Stimulated activated CD4-positive, alpha-beta T cell treated with anti-CD3 and anti-CD28 coated beads, TNF-alpha, amount 100 ng/mL, for 4 hours (primary cell): ENCODE measurements around the gene WWOX.

Source experiments
- DNase-seq, 3 experiments: peaks; one replicate each; pipeline ENCODE4 v3.0.0-alpha.2; 2020; ENCODE audit warnings: low read depth in 3 of 3

Gene WWOX

DNA sequence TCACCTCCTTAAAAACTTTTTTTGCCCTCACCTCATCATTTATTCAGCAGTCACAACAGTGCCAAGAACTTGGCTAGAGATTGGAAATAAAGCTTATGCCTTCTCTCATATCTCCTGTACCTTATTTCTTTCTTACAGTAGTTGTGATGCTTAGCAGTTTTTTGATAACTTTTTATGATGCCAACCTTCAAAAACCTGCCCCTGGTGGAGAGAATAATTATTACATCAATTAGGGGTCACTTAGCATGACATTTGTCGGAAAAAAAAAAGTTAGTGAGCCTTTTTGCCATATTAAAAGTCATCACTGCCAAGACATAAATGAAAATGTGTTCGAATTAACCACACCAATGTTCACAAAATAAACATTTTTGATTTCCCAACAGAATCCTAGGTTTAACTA lies 296.6 kb downstream of the WWOX start:
- DNase-seq, result no peak

DNA sequence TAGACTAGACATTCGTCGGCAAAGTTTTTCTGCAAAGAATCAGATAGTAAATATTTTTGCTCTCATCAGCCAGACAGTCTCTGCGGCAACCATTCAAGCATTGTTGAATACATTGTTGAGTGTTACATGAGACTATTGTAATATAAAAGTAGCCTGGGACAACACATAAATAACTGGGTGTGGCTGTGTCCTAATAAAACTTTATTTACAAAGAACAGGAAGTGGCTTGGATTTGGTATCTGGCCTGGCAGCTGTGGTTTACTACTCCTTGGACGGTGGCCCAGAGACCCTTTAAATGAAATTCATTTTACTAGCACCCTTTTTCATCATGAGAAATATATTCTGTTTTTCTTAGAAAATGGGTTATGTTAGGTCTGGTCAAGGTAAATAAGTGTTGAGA lies 297.2 kb downstream of the WWOX start:
- DNase-seq, result no peak

DNA sequence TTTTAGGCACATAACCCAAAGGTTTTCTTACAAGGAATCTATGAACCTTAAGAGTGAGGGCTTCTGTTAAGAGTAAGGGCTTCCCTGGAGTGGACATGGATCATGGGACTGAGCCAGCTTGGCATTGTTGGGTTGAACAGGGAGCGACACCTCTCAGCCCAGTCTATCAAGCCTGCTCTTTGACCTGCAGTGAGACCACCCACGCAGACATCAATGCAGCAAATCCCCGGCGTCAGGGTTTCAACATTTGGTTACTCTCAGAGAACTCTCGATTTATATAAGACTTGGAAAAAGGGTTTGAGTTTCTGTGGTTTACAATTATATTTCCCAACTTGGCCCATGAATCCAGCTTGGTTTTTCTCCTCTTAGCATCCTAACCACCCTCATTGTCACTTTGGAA lies 299.9 kb downstream of the WWOX start:
- no peak for DNase-seq

DNA sequence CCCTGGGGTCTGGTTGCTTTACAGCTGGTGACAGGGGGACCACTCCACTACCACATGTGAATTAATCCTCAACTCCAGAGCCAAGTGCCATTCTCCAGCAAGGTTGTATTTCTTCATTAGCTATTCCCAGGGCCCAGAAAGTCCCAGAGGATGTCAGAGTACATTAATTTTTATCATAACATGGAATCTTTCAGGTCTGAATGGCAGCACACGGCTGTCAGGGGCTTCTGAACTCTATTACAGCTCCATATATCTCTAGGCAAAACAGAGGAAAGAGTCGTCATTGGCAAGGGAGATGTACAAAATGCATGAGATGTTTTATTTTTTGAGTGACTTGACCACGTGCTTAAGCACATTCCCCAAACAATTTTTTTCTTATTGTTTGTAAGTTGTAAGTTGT lies 303.4 kb downstream of the WWOX start:
- no peak for DNase-seq

DNA sequence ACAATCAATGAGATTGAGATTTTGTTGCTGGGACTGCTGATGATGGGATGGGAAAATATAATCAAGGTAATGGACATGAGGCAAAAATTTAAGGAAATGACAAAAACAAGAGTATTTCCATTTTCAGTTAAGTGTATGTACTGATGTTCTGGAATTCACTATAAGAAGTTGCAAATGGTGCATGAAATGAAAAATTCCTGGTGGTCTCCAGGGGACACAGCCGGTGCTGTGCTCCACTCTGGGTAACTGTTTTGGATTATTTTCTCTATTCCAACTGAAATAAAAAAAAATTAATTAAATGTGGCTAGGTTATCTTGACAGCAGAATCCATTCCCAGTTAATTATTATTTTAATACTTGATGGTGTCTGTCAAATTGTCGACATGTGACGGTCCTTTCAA lies 305.6 kb downstream of the WWOX start:
- no peak for DNase-seq

DNA sequence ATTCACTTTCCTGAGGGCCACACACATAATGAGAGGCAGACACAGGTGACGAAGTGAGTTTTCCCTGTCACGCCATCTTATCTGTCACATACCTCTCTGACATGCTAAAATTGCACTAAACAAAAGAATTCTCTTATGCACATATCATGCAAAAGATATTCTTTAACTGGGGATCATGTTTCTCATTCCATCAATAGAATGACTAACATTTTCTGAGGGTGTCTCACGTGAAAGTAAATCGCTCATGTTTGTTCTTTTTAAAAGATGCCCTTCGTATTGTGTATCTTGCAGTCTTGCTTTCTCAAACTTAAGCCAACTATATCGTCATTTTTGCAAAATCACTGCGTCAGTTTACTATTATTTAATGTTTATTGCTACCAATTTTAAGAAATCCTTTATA lies 306.4 kb downstream of the WWOX start:
- DNase-seq, result no peak

DNA sequence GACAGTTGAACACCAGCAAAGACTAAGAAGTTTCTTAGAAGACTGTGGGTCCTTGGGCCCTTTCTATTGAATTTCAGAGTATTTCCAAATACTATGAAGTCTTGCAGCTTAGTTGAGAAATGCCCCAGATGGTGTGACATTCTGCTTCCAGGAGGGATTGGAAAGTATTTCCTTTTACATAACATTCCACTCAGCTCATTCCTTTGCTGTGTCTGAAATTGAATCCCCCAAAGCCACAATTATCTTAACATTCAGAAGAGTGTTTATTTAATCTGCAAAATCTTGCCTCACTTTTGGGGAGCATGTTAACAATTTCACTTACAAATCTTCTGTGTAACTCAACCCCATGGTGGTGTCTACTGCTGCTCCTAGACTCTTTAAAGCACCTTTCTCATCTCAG lies 307.7 kb downstream of the WWOX start:
- DNase-seq, result no peak

DNA sequence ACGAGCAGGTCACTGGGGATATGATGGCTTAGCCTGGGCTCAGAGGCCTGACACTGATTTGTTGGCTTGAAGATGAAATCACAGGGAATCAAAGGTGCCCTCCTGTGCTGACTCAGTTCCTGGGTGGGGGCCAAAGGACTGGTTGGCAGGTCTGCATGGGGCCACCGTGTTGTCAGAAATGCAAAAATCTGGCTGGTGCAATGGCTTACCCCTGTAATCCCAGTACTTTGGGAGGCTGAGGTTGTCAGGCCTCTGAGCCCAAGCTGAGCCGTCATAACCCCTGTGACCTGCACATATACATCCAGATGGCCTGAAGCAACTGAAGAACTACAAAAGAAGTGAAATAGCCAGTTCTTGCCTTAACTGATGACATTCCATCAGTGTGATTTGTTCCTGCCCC lies 314.2 kb downstream of the WWOX start:
- no peak for DNase-seq

DNA sequence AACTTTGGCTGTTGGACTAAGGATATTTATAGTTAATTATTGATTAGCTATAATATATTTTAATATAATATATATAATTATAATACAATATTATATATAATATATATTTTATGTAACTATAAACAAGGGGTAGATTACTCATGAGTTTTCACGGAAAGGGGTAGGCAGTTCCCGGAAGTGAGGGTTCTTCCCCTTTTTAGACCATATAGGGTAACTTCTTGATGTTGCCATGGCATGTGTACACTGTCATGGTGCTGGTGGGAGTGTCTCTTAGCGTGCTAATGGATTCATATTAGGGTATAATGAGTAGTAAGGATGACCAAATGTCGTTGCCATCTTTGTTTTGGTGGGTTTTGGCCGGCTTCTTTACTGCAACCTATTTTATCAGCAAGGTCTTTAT lies 315.6 kb downstream of the WWOX start:
- DNase-seq, result no peak

DNA sequence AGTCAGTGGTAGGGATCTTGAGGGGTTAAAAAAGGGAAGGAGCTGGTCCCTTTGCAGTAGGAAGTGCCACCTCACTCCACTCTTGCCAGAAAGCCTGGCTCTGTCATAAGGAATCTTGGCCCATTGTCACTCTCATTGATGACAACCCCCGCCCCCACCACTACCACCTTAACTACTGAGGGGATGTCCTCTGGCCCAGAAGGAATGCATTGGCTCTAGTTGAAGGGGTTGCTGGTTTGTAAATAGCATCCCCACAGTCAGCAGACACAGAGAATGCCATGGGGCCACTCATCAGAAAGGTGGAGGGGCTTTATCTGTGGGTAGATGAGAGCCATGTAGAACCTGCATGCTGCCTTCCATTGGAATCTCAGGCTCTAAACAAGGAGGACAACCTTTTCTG lies 316.2 kb downstream of the WWOX start:
- DNase-seq, result no peak

DNA sequence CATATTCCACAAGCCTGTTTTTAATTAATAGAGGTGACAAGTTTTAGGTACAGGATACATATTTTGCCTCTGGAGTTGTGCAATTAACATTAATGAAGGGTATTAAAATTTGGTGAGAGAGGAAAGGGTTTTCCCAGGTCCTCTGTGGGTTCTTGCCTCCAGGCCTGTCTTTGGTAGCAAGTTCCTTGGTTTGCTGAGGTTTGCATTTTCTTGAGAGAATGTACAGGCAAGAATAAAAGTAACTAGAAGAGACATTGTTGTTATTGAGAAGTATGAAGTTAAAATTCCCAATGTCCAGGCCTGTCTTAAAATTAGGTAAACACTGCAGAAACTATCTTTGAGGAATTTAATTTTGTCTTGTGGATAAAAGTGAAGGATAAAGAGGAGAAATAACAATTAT lies 316.9 kb downstream of the WWOX start:
- DNase-seq, result no peak

DNA sequence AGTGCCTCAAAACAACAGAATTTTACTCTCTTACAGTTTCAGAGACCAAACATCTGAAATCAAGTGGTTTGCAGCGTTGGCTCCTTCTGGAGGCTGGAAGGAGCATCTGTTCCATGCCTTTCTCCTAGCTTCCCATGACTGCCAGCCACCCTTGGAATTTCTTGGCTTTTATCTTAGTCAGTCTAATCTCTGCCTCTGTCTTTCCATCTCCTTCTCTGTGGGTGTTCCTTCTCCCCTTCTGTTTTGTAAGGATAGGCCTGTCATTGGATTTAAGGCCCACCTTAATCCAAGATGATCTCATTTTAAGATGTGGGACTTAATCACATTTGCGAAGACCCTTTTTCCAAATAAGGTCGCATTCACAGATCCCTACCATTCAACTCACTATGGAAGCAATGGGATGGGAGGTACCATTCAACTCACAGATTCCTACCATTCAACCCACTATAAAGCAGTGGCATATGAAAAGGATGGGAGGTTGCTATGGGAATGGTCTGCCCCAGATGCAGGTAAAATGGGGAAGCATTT lies 321.8 kb downstream of the WWOX start:
- DNase-seq, result no peak

DNA sequence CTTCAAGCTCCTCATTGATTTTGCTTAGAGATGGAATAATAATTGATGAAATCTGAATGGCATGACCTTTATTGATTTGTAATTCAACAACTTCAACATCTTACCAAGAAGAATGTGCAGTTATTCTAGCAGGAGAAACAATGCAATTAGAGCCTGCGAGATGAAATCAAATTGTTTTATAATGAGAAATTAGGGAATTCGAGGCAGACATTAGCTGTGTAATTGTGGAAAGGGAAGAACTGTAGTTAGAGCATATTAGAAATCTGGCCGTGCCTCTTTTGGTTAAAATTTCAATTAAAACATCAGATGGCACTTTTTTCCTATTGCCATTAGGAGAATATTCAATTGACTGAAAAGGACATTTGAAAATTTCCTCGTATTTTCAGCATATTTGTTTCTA lies 325.8 kb downstream of the WWOX start:
- DNase-seq, result no peak

DNA sequence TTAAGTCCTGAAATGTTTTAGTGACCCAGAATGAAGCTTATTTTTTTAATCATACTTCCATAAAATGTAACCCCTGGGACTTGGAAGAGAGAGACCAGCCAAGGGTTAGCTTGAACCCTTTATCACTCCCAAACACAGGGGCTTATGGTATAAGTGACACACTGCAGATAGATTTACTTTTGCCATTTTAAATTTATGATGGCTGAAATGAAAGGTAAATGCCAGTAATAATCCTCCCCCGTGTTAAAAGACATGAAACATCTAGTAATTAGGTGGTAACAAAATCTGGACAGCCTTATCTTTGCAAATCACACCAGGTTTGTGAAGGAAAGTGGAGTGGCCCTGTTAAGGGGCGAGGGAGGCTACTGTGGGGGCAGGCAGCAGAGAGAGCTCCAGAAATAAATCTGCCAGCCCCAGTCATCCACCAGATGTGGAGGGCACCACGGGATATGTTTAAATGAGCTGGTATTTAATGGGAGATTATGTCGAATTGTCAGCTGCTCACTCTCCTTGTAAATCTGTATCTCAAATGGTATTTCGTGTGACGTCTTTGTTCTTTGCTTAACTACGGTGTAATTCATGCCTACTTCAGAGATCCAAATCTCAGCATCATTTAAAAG lies 326.5 kb downstream of the WWOX start:
- DNase-seq, result no peak

DNA sequence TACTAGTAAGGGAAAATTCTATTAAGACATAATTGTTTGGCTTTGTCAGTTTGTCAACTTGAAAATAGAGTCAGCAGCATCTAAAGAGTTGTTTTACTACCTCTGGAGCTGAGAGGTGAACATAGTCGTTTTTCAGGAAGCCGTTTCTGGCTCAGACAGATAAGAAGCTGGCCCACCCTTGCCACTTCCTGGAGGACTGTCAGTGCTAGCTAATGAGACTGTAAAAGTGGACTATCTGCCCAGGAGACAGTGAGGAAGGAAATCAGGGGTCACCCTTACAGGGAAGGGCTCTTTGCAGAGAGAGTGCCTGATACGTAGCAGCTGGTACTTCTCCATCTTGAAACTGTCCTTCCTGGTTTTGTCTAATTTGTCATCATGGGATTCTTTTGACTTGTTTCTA lies 328.7 kb downstream of the WWOX start:
- DNase-seq, result no peak

DNA sequence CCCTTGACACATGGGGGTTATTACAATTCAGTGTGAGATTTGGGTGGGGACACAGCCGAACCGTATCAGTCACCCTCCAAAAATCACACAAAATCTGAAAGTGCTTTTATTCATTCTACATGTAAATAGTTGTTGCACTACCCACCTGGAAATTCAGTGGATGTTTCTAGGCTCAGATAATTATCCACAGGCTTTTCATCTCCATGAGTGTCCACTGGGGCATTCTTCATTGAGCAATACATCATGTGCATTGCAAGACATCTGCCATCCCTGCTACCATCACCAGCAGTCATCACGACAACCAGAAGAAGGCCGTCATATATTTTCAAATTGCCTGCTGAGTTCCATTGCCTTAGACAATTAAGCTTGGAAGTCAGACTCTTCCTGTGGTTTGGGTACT lies 330.8 kb downstream of the WWOX start:
- DNase-seq, result no peak

DNA sequence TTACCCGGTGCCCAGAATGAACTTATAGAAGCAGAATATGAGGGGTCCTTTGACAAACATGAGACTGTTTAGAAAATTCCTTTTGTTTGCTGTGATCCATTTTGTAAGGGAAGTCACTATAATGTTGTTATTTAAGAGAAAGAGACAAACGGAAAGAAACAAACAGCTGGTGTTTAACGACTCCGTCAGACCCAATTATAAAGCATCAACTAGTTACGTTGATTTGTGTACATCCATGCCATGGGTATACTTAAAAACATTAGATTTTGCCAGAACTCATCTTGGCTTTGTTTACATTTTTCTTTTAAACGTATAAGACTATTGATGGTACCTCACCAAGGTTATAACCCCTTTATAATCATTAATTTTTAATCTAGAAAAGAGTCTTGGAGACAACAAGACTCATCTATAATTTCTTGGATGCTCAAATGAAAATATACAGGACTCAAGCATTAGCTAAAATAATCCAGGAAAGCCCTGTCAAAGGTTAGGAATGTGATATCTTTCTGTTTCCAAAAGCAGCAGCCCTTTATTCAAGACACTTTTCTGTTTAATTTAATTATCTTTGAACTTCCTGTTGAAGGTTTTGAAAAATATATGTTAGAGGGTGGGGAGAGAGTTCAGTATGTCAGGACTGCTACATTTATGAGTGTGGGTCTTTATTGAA lies 331.7 kb downstream of the WWOX start:
- DNase-seq, result no peak

DNA sequence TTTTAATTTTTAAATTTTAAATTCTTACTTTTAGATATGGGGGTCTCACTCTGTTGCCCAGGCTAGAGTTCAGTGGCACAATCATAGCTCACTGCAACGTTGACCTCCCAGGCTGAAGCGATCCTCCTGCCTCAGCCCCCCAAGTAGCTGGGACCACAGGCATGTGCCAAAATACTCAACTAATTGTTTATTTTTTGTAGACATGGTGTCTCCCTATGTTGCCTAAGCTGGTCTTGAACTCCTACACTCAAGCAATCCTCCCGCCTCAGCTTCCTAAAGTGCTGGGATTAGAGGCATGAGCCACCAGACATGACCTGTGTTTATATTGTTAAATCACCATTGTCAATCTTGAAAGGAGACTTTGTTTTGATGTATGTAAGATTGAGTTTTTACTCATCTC lies 332.2 kb downstream of the WWOX start:
- no peak for DNase-seq

DNA sequence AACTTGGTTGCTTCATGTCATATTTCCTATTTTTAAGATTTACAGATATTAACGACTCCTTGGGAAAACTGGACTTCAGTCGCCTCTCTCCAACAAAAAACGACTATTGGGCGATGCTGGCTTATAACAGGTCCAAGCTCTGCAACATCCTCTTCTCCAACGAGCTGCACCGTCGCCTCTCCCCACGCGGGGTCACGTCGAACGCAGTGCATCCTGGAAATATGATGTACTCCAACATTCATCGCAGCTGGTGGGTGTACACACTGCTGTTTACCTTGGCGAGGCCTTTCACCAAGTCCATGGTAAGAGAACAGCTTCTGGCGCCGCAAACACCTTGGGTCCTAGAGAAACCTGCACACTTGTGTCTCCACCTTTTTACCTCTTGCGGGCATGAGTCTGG lies 333.0 kb downstream of the WWOX start:
- no peak for DNase-seq

DNA sequence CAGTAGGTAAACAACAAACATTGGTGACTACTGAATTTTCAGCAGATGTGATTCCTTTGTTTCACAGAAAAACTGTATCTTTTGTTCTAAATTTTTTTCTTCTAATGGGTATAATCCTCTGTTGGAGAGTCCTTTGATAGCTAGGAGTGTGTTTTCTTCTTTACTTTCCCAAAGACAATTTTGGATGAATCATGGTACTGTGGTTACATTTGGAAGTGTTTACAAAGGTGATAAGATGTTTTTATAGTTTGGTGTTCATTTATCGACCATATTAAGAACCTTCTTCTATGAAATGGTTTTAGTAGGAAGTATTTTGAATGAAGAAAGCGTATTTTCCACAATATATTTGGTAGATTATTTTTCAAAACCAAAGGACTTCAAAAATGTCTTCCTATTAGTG lies 333.7 kb downstream of the WWOX start:
- no peak for DNase-seq

DNA sequence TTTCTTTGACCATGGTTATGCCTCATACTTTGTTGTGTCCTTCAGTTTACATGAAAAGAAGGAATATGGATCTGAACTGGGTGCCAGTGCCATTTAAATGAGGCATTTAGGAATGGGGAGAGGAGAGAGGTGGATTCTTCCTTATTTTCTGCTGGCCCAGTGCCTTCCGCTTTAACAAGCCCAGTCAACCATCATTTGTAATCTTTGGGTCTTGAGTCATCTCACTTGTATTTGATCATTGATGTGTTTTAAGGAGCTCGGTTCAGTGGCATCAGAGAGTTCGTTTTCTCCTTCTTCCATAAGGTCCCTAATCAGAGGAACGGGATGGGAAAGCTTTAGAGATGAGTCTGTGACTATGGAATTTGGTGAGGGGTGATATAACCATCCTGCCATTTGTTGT lies 334.9 kb downstream of the WWOX start:
- DNase-seq, result no peak

DNA sequence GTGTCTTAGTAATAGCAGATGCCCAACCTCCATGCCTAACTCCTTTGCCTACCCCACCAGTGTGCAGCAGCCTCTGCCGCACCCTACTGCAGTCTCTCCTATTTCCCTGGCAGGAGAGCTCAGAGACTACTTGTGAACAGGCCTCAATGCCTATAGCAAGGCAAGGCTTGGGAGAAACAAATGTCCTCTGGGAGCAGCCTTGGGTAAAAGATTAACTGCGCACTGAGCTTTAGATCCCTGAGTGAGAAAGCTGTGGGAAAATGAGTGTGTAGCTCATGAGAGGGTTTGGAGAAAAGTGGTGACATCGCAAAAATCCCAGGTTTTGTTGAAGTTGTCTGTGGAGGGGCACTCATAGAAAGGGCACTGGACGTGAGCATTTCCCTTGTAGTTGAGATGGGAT lies 335.8 kb downstream of the WWOX start:
- DNase-seq, result no peak

DNA sequence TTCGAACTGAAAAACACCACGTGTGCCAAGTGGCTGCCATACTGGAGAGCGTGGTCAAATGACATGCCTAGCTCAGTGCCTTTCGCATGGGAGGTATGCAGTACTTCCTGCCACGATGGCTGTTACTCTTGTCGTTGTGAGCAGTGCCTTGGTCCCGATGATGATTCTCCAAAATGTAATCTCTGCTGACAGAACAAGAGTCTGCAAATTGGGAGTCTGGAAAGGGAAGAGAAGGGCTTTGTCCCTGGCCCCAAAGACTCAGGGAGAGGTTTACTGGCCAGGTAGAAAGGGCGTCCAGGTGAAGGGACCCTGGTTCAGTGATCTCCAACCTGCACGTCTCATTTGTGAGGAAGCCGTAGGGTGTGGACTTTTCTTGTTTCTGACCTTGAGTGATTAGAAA lies 336.6 kb downstream of the WWOX start:
- no peak for DNase-seq

DNA sequence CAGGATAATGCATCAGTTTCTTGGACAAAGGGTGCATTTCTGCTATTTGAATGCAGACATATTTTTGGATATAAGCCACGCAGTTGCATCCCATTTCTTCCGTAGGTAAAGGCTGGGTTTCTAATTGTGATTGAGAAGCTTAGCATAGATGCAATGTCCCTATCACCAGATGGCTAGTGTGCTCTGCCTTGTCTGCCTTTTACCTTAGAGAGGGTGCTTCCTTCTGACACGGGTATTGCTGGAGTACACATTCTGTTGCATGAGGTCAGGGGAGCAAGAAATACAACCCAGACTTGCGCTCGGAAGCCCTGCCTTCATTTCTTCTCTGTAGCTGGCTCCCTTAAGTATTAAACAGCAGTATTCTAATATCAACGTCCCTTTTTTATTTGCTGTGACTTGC lies 337.4 kb downstream of the WWOX start:
- no peak for DNase-seq
